IMR-90 (cell line): ENCODE data around the gene SPINK5. TPM values are rescaled to one million over a fixed set of nuclear protein-coding genes. Genes with fewer than 3 reads are reported as not detected.

Experiments
- ATAC-seq: fragments of 200-7000 bp; cut with Tn5 transposase; 2 replicates; pipeline ENCODE4 v1.9.1; 2020; ENCODE audit warnings: low read depth, mild to moderate bottlenecking, moderate library complexity
- BruUV-seq: library from RNA; stranded (reverse); fragments of 400-500 nt; replicated peaks from 2 replicates; lab custom pipeline; 2021; lab: Mats Ljungman, UMichigan
- CTCF ChIA-PET: fragments of 300-600 bp; formaldehyde crosslinking; extraction: SDS; loops from one replicate; lab custom pipeline; 2021; ENCODE audit warnings: antibody characterized with exemption; lab: Yijun Ruan, JAX
- POLR2A ChIA-PET: fragments of 300-600 bp; sonication (Branson Sonifier 250); formaldehyde crosslinking; loops from one replicate; lab custom pipeline; 2022; ENCODE audit warnings: antibody characterized with exemption; ENCODE audit not compliant: unreplicated experiment; lab: Charles Lee
- DNase-seq: peaks from one replicate; pipeline ENCODE4 v3.0.0; 2013
- H2AFZ ChIP-seq: replicated peaks from 2 replicates; pipeline ENCODE3; 2013; ENCODE audit warnings: low read length, mild to moderate bottlenecking; ENCODE audit not compliant: poor library complexity
- H2AK5ac ChIP-seq: 2 replicates; pipeline ENCODE4 v1.6.1; 2013; ENCODE audit warnings: low read depth, low read length, inconsistent platforms
- H2AK9ac ChIP-seq: replicated peaks from 2 replicates; pipeline ENCODE3; 2013; ENCODE audit warnings: mild to moderate bottlenecking, low read depth, low read length, moderate library complexity; ENCODE audit not compliant: poor library complexity
- H2BK120ac ChIP-seq: 2 replicates; pipeline ENCODE4 v1.6.1; 2013; ENCODE audit warnings: low read depth, low read length, inconsistent platforms
- H2BK15ac ChIP-seq: 3 replicates; pipeline ENCODE4 v1.6.1; 2013; ENCODE audit warnings: low read depth, low read length, inconsistent platforms
- H2BK20ac ChIP-seq: 2 replicates; pipeline ENCODE4 v1.6.1; 2013; ENCODE audit warnings: low read depth, mild to moderate bottlenecking, inconsistent platforms, low read length, moderate library complexity
- H2BK5ac ChIP-seq: 2 replicates; pipeline ENCODE4 v1.6.1; 2013; ENCODE audit warnings: mild to moderate bottlenecking, low read depth, low read length, inconsistent platforms; ENCODE audit not compliant: poor library complexity, severe bottlenecking
- H3K14ac ChIP-seq: replicated peaks from 2 replicates; pipeline ENCODE4 v1.6.1; 2013; ENCODE audit warnings: low read depth, low read length, inconsistent platforms
- H3K18ac ChIP-seq: 2 replicates; pipeline ENCODE4 v1.6.1; 2013; ENCODE audit warnings: low read depth, low read length, control low read depth
- H3K23ac ChIP-seq: 2 replicates; pipeline ENCODE4 v1.6.1; 2013; ENCODE audit warnings: low read depth, low read length, inconsistent platforms
- H3K27ac ChIP-seq: 2 replicates; pipeline ENCODE4 v1.5.1; 2013; ENCODE audit warnings: mild to moderate bottlenecking, control low read depth, low read length; ENCODE audit not compliant: insufficient read depth
- H3K27me3 ChIP-seq: 2 replicates; pipeline ENCODE4 v1.6.1; 2013; ENCODE audit warnings: low read length; ENCODE audit not compliant: control insufficient read depth, insufficient read depth
- H3K36me3 ChIP-seq: 2 replicates; pipeline ENCODE4 v1.6.1; 2013; ENCODE audit warnings: low read length, mixed read lengths; ENCODE audit not compliant: control insufficient read depth, insufficient read depth
- H3K4ac ChIP-seq: 2 replicates; pipeline ENCODE4 v1.6.1; 2013; ENCODE audit warnings: low read depth, low read length, inconsistent platforms
- H3K4me1 ChIP-seq: 2 replicates; pipeline ENCODE4 v1.6.1; 2013; ENCODE audit warnings: low read length, mixed read lengths; ENCODE audit not compliant: control insufficient read depth, insufficient read depth
- H3K4me2 ChIP-seq: 2 replicates; pipeline ENCODE4 v1.6.1; 2013; ENCODE audit warnings: low read depth, mild to moderate bottlenecking, control low read depth, low read length, moderate library complexity
- H3K4me3 ChIP-seq: 2 replicates; pipeline ENCODE4 v1.5.1; 2013; ENCODE audit warnings: low read depth, mild to moderate bottlenecking, control low read depth, low read length, moderate library complexity; ENCODE audit not compliant: insufficient read depth
- H3K56ac ChIP-seq: 2 replicates; pipeline ENCODE4 v1.6.1; 2013; ENCODE audit warnings: low read length, inconsistent platforms; ENCODE audit not compliant: insufficient read depth; ENCODE audit errors: extremely low read depth
- H3K79me1 ChIP-seq, 2 experiments: 2 replicates each; pipeline ENCODE4 v1.6.1; 2013; ENCODE audit warnings: low read length in 2 of 2, inconsistent platforms in 1 of 2, low read depth in 1 of 2
- H3K9ac ChIP-seq: 2 replicates; pipeline ENCODE4 v1.6.1; 2013; ENCODE audit warnings: low read depth, low read length, control low read depth
- H3K9me1 ChIP-seq: 2 replicates; pipeline ENCODE4 v1.6.1; 2013; ENCODE audit warnings: low read length, inconsistent platforms; ENCODE audit not compliant: insufficient read depth
- H3K9me3 ChIP-seq: 2 replicates; pipeline ENCODE4 v1.6.1; 2013; ENCODE audit warnings: low read length; ENCODE audit not compliant: control insufficient read depth, insufficient read depth
- H4K20me1 ChIP-seq: 2 replicates; pipeline ENCODE4 v1.6.1; 2013; ENCODE audit warnings: low read length, inconsistent platforms; ENCODE audit not compliant: insufficient read depth
- H4K5ac ChIP-seq: 2 replicates; pipeline ENCODE4 v1.6.1; 2013; ENCODE audit warnings: mild to moderate bottlenecking, low read depth, low read length, control low read depth
- H4K8ac ChIP-seq, 2 experiments: 2 replicates each; pipeline ENCODE4 v1.6.1; 2013; ENCODE audit warnings: low read depth in 2 of 2, low read length in 2 of 2, control low read depth in 1 of 2, inconsistent platforms in 1 of 2
- H4K91ac ChIP-seq: 2 replicates; pipeline ENCODE4 v1.6.1; 2013; ENCODE audit warnings: low read depth, low read length, inconsistent platforms; ENCODE audit not compliant: insufficient read depth
- CEBPB ChIP-seq: IDR thresholded peaks from 2 replicates; pipeline ENCODE4 v1.6.1; 2012; ENCODE audit warnings: low read depth, low read length, improper control_type of control experiment
- MAFK ChIP-seq: IDR thresholded peaks from 2 replicates; pipeline ENCODE4 v1.6.1; 2012; ENCODE audit warnings: low read depth, low read length, improper control_type of control experiment
- WGBS, 2 experiments: methylation state at CpG; one replicate each; pipeline versions ENCODE4 v1.1.5 to v1.1.7; 2013; ENCODE audit warnings: missing lambda C conversion rate in 2 of 2; ENCODE audit not compliant: insufficient read length in 1 of 2; ENCODE audit errors: extremely low coverage in 2 of 2; 5-methylcytosine and 5-hydroxymethylcytosine counted together
- dilution Hi-C: fragments of 300-500 bp; cut with HindIII; formaldehyde crosslinking; loops from one replicate; pipeline ENCODE4 v1.14.3; 2018; ENCODE audit warnings: low sequenced_read_pairs; ENCODE audit not compliant: unreplicated experiment
- in situ Hi-C: fragments of 300-500 bp; cut with MboI; formaldehyde crosslinking; loops from 3 replicates; pipeline ENCODE4 v1.14.3; 2019; ENCODE audit warnings: low sequenced_read_pairs, inconsistent platforms, mixed read lengths
- intact Hi-C: fragments of 100-400 bp; cut with micrococcal nuclease; formaldehyde crosslinking; loops from 2 replicates; pipeline ENCODE4 v1.10.0; 2022
- polyA plus RNA-seq, 3 experiments: library from polyadenylated mRNA; depleted of rRNA; stranded (reverse); fragments of >200 nt; gene quantifications; 2 replicates each; pipeline ENCODE4 v1.2.3, GENCODE V29; 2012; ENCODE audit warnings: low replicate concordance in 1 of 3
- total RNA-seq: library from RNA; depleted of rRNA; stranded (reverse); fragments of >200 nt; gene quantifications from 2 replicates; pipeline ENCODE4 v1.2.3, GENCODE V29; 2012

Gene SPINK5
- total and polyA plus RNA-seq, 2 of the 4 experiments (the other 2 are of a cell fraction): not detected

- DNase-seq: no peak
Observed at GRCh38 chr5:148075529-148075928, 11.7 kb downstream of the SPINK5 start.

More at GRCh38 chr5:148075529-148075928, 11.7 kb downstream of the SPINK5 start:
- no peak overlapping the region for H2AFZ ChIP-seq
- H3K18ac ChIP-seq: no peak overlapping the region
- H2BK20ac ChIP-seq: no peak overlapping the region
- dilution Hi-C loops (no loop called here), intact Hi-C loops (no loop called here), in situ Hi-C loops (no loop called here)
- no peak overlapping the region for H2BK15ac ChIP-seq
- H4K8ac ChIP-seq: no peak overlapping the region
- H2AK5ac ChIP-seq: no peak overlapping the region
- H3K4me3 ChIP-seq: no peak overlapping the region
- no peak overlapping the region for H3K9ac ChIP-seq
- no peak for ATAC-seq
- H3K56ac ChIP-seq: no peak overlapping the region
- H2BK5ac ChIP-seq: no peak overlapping the region
- no peaks in the 10 kb centered on the region for H4K20me1 ChIP-seq
- H3K4me2 ChIP-seq: no peak overlapping the region
- no peak overlapping the region for H3K4ac ChIP-seq
- H2AK9ac ChIP-seq: no peak overlapping the region
- POLR2A ChIA-PET: no interaction called here
- no peak overlapping the region for H3K14ac ChIP-seq
- no peaks in the 10 kb centered on the region for H3K36me3 ChIP-seq
- CTCF ChIA-PET: no interaction called here
- no peaks in the 10 kb centered on the region for H3K9me1 ChIP-seq
- H3K9me3 ChIP-seq: no peaks in the 10 kb centered on the region
- H4K5ac ChIP-seq: no peak overlapping the region
- no peaks in the 10 kb centered on the region for H3K27me3 ChIP-seq
- BruUV-seq: no TSS peak
- H3K79me1 ChIP-seq: no peaks in the 10 kb centered on the region
- H3K23ac ChIP-seq: no peak overlapping the region
- no peaks in the 10 kb centered on the region for H3K4me1 ChIP-seq
- no peak overlapping the region for H2BK120ac ChIP-seq
- no peak overlapping the region for H3K27ac ChIP-seq
- H4K91ac ChIP-seq: no peak overlapping the region
- no peak for TF ChIP-seq CEBPB
- TF ChIP-seq MAFK: peak; percentile 51
- WGBS, 2 experiments: no CpG with 5 or more reads among the region's 2 CpGs
